Fibroblast of lung (primary cell): Measurements from ENCODE around the gene DIP2C.

ENCODE experiments used
- EZH2 ChIP-seq: IDR thresholded peaks from 2 replicates; pipeline ENCODE4 v1.5.1; 2012; ENCODE audit warnings: low read length, control low read depth, mild to moderate bottlenecking; ENCODE audit errors: missing control alignments
- TF ChIP-seq, protein P1 (sequence below), 2 donors: IDR thresholded peaks in 1 of 2; conservative IDR thresholded peaks in 1 of 2; 1 replicate in 1 of 2; 2 replicates in 1 of 2; pipeline ENCODE4 v1.5.1; 2011 to 2012; ENCODE audit warnings: low read length in 2 of 2, control low read depth in 1 of 2, inconsistent platforms in 1 of 2, low read depth in 1 of 2, mild to moderate bottlenecking in 1 of 2

DNA sequence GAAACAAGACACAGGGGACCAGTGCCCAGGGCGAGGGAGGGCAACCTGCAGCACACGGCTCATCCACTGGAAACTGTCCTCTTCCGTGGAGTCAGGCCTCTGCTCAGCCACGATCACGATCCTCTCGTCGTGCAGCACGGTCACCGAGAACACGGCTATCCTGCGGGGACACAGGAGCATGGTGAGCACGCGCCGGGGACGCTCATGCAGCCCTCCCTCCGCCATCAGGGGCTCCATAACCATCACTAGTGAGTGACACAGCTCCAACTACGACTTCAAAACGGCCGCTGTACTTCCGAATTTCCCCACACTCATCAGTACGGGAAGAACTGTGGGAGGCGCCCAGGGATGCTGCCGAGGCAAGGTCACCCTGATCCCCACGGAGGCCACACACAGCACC is 326.3 kb downstream of the DIP2C start:
- TF ChIP-seq, protein P1, sequence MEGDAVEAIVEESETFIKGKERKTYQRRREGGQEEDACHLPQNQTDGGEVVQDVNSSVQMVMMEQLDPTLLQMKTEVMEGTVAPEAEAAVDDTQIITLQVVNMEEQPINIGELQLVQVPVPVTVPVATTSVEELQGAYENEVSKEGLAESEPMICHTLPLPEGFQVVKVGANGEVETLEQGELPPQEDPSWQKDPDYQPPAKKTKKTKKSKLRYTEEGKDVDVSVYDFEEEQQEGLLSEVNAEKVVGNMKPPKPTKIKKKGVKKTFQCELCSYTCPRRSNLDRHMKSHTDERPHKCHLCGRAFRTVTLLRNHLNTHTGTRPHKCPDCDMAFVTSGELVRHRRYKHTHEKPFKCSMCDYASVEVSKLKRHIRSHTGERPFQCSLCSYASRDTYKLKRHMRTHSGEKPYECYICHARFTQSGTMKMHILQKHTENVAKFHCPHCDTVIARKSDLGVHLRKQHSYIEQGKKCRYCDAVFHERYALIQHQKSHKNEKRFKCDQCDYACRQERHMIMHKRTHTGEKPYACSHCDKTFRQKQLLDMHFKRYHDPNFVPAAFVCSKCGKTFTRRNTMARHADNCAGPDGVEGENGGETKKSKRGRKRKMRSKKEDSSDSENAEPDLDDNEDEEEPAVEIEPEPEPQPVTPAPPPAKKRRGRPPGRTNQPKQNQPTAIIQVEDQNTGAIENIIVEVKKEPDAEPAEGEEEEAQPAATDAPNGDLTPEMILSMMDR (conservative IDR thresholded peaks at IDR 0.05 in 1 of 2, IDR thresholded peaks at IDR 0.05 in 1 of 2; ENCODE audit: low read depth in 1 of 2, low read length in 2 of 2) = no peak
- TF ChIP-seq EZH2 = no peak
